Uterus (tissue), 4 donors: ENCODE measurements around the gene DOP1B. TPM values are rescaled to one million over a fixed set of nuclear protein-coding genes. Genes with fewer than 3 reads are reported as not detected.

Source experiments
- DNase-seq, 2 donors: peaks; one replicate each; pipeline ENCODE4 v3.0.0-alpha.2; 2019 to 2020
- H3K27ac ChIP-seq, 2 donors: fragments of 200-600 bp; sonication (generic); 1 replicate in 1 of 2; 2 replicates in 1 of 2; pipeline ENCODE4 v1.5.1; 2016 to 2018
- H3K27me3 ChIP-seq, 2 donors: fragments of 200-600 bp; sonication (generic); one replicate each; pipeline ENCODE4 v1.5.1; 2018 to 2019; ENCODE audit warnings: control low read depth in 1 of 2
- H3K36me3 ChIP-seq, 2 donors: fragments of 200-600 bp; sonication (generic); one replicate each; pipeline ENCODE4 v1.5.1; 2019; ENCODE audit warnings: control low read depth in 1 of 2
- H3K4me1 ChIP-seq, 2 donors: fragments of 200-600 bp; sonication (generic); one replicate each; pipeline ENCODE4 v1.5.1; 2018 to 2019; ENCODE audit warnings: control low read depth in 1 of 2
- H3K4me3 ChIP-seq, 2 donors: fragments of 200-600 bp; sonication (generic); 1 replicate in 1 of 2; 2 replicates in 1 of 2; pipeline ENCODE4 v1.5.1; 2018 to 2019; ENCODE audit warnings: mild to moderate bottlenecking in 1 of 2
- H3K9me3 ChIP-seq, 2 donors: fragments of 200-600 bp; sonication (generic); one replicate each; pipeline ENCODE4 v1.5.1; 2019; ENCODE audit warnings: control low read depth in 1 of 2
- POLR2A ChIP-seq, 2 donors: fragments of 450-650 bp; IDR thresholded peaks; one replicate each; pipeline ENCODE4 v1.6.1; 2016; ENCODE audit warnings: antibody characterized with exemption in 2 of 2, mild to moderate bottlenecking in 1 of 2, moderate library complexity in 1 of 2
- intact Hi-C: fragments of 100-400 bp; cut with DNase I; formaldehyde crosslinking; loops from one replicate; pipeline ENCODE4 v1.15.1; 2023; ENCODE audit warnings: low total_unique reads
- total RNA-seq, 4 donors: library from RNA; depleted of rRNA in 3 of 4; stranded (reverse); fragments of >200 nt in 3 of 4; gene quantifications; one replicate each; pipeline versions ENCODE4 v1.1.0 to v1.2.4, GENCODE V29; 2014 to 2023
- TF ChIP-seq, protein P1 (sequence below), 4 experiments: fragments of 200-600 bp in 2 of 4; fragments of 450-650 bp in 2 of 4; sonication (generic) in 2 of 4; IDR thresholded peaks; one replicate each; pipeline ENCODE4 v1.5.1; 2016 to 2019; ENCODE audit warnings: antibody characterized with exemption in 4 of 4, mild to moderate bottlenecking in 2 of 4, moderate library complexity in 1 of 4
- donor health status: DM: yes; HTN: yes; CAD: no.

DOP1B gene
- total RNA-seq, 4 donors from 2014 or later = 3.8 to 18.7 (median 14.9) TPM

DNA sequence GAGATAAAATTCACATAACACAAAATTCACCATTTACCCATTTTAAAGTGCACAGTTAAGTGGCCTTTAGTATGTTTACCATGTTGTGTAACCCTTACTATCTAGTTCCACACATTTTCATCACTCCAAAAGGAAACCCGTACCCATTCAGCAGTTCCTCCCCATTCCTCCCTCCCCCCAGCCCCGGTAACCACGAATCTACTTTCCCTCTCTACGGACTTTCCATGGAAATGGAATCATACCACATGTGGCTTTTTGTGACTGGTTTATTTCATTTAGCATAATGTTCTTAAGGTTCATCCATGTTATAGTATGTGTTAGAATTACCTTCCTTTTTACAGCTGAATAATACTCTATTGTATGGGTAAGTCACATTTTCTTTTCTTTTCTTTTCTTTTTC lies 10.9 kb downstream of the DOP1B start:
- DNase-seq = no peak
- no peak for TF ChIP-seq POLR2A (IDR thresholded peaks at IDR 0.05)
- TF ChIP-seq, protein P1, sequence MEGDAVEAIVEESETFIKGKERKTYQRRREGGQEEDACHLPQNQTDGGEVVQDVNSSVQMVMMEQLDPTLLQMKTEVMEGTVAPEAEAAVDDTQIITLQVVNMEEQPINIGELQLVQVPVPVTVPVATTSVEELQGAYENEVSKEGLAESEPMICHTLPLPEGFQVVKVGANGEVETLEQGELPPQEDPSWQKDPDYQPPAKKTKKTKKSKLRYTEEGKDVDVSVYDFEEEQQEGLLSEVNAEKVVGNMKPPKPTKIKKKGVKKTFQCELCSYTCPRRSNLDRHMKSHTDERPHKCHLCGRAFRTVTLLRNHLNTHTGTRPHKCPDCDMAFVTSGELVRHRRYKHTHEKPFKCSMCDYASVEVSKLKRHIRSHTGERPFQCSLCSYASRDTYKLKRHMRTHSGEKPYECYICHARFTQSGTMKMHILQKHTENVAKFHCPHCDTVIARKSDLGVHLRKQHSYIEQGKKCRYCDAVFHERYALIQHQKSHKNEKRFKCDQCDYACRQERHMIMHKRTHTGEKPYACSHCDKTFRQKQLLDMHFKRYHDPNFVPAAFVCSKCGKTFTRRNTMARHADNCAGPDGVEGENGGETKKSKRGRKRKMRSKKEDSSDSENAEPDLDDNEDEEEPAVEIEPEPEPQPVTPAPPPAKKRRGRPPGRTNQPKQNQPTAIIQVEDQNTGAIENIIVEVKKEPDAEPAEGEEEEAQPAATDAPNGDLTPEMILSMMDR (IDR thresholded peaks at IDR 0.05) = no peak
- no peak overlapping the region for H3K4me3 ChIP-seq
- no peaks in the 10 kb centered on the region for H3K9me3 ChIP-seq
- intact Hi-C loops = no loop called here
- no peaks in the 10 kb centered on the region for H3K4me1 ChIP-seq
- H3K27ac ChIP-seq = no peak overlapping the region
- no peaks in the 10 kb centered on the region for H3K36me3 ChIP-seq
- no peaks in the 10 kb centered on the region for H3K27me3 ChIP-seq

DNA sequence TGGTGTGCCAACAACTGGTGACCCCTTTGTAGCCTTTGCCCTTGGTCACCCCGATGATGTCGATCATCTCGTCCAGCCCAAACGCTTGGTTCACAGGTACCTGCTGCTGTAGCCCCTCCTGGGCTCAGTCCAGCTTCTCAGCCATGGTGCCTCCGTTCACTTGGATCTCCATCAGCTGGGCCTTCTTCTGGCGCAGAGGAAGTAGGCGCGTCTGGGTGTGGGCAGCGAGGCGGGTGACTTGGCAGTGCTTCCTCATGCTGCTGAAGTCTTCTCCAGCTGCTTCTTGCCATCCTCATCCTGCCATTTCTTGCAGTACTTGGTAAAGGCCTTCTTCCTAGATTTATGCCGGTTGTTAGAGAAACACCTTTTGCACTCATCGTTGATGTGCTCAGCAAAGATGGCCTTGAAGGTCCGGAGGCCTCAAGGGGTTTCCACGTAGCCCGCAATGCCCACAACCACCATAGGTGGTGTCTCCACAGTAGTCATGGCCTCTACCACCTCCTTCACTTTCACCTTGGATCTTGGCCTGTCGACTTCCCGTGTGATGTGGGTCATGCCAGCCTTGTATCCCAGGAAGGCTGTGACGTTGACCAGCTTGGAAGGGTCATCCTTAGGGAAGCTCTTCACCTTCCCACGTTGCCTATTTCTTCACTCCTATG lies 13.0 kb downstream of the DOP1B start:
- Histone ChIP-seq H3K36me3 (no peaks in the 10 kb centered on the region), H3K4me1 (no peaks in the 10 kb centered on the region), H3K4me3 (no peak overlapping the region), H3K27me3 (no peaks in the 10 kb centered on the region), H3K27ac (no peak overlapping the region), H3K9me3 (no peaks in the 10 kb centered on the region)
- intact Hi-C loops = no loop called here
- TF ChIP-seq POLR2A (IDR thresholded peaks at IDR 0.05) = no peak
- TF ChIP-seq, protein P1 (IDR thresholded peaks at IDR 0.05) = no peak
- no peak for DNase-seq

DNA sequence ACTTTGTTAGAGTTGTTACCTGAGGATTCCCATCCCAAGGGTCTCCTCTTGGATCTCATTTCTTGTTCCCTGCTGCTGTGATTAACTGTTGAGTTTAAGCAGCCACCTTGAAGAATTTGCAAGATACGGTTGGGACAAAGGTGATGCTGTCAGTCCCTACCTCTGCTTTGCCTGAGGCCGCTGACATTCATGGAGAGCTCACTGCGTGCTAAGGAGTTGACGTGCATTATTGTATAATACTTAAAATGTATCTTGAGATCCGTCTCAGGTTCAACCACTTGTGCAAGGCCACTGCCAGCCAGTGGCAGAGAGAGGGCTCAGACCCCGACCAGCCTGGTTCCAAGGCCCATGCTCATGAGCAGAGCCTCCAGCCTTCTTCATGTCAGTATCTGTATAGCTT lies 14.2 kb downstream of the DOP1B start:
- no peak for DNase-seq
- no peaks in the 10 kb centered on the region for H3K4me1 ChIP-seq
- TF ChIP-seq, protein P1 (IDR thresholded peaks at IDR 0.05) = no peak
- TF ChIP-seq POLR2A (IDR thresholded peaks at IDR 0.05) = no peak
- no peak overlapping the region for H3K27ac ChIP-seq
- intact Hi-C loops = no loop called here
- no peaks in the 10 kb centered on the region for H3K9me3 ChIP-seq
- H3K36me3 ChIP-seq = no peaks in the 10 kb centered on the region
- no peak overlapping the region for H3K4me3 ChIP-seq
- H3K27me3 ChIP-seq = no peaks in the 10 kb centered on the region

DNA sequence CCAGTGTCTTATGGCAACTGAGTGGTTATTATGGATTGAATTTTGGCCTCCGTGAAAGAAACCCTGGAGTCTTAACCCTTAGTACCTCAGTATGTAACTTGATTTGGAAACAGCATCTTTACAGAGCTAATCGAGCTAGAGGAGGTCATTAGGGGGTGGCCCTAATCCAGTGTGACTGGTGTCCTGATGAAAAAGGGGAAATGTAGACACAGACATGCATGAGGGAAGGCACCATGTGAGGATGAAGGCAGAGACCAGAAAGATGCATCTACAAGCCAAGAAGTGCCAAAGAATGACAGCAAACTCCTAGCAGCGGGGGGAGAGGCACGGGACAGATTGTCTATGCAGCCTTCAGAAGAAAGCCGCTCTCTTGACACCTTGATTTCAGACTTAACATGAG lies 14.7 kb downstream of the DOP1B start:
- no peak overlapping the region for H3K27ac ChIP-seq
- H3K9me3 ChIP-seq = no peaks in the 10 kb centered on the region
- DNase-seq = no peak
- H3K27me3 ChIP-seq = no peaks in the 10 kb centered on the region
- H3K4me3 ChIP-seq = no peak overlapping the region
- TF ChIP-seq, protein P1 (IDR thresholded peaks at IDR 0.05) = no peak
- no peak for TF ChIP-seq POLR2A (IDR thresholded peaks at IDR 0.05)
- intact Hi-C loops = no loop called here
- no peaks in the 10 kb centered on the region for H3K4me1 ChIP-seq
- H3K36me3 ChIP-seq = no peaks in the 10 kb centered on the region

DNA sequence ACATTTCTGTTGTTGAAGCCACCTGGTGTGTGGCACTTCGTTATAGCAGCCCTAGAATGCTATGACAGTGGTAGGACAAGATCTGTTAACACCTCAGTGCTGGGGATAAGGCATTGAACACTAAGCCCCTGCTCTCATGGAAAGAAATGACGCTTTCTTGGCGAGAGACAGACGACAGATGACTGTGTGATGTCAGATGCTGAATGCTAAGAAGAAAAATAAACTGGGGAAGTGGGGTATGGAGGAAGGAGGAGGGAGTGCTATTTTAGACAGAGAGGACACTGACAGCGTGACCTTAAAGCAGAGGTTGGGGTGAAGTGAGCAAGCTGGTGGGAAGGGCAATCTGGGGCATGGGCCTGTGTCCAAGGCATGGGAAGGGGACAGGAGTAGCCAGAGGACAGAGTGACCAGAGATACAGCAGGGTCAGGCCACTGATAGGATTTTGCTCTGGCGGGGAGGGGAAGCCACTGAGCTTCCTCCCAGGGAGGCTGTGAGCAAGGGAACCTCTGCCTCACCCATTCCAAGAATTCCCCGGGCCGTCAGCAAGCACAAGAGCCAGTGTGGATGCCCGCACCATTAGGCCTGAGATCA lies 15.2 kb downstream of the DOP1B start:
- Histone ChIP-seq H3K9me3 (no peaks in the 10 kb centered on the region), H3K4me1 (no peaks in the 10 kb centered on the region), H3K27me3 (no peaks in the 10 kb centered on the region), H3K36me3 (no peaks in the 10 kb centered on the region), H3K27ac (no peak overlapping the region), H3K4me3 (no peak overlapping the region)
- intact Hi-C loops = no loop called here
- TF ChIP-seq POLR2A (IDR thresholded peaks at IDR 0.05) = no peak
- TF ChIP-seq, protein P1 (IDR thresholded peaks at IDR 0.05) = no peak
- DNase-seq = no peak
